ENCODE data around the gene RBM25.
"Not testable (repeated sequence)": the region's sequence is repeated elsewhere in the genome, so short reads cannot be mapped to it uniquely, and the experiment has no call there.

Gene RBM25

GRCh38 chr14:73058224-73058921 lies at the start of gene RBM25:
Gene RBM25 (plus strand): TSS chr14:73058534. CDS start chr14:73071642, 13,108 bp downstream.
- Mint-ChIP-seq H3K9me3 (no peaks in the 10 kb centered on the region), H3K27ac (no peak within 1 kb of the TSS), H3K4me1 (ENCODE audit: low read depth) (peaks cover 49% of the 10 kb centered on the region), H3K4me3 (no peak within 1 kb of the TSS), H3K27me3 (no peaks in the 10 kb centered on the region), H3K36me3 (ENCODE audit: low read depth) (peaks cover 31% of the 10 kb centered on the region)

- peaks cover 29% of the 10 kb centered on the region for H3K4me1 Mint-ChIP-seq (ENCODE audit: low read depth)
- H3K4me3 Mint-ChIP-seq, H3K9me3 Mint-ChIP-seq, H3K27me3 Mint-ChIP-seq, H3K27ac Mint-ChIP-seq: not testable (repeated sequence)
- peaks cover 50% of the 10 kb centered on the region for H3K36me3 Mint-ChIP-seq (ENCODE audit: low read depth)
Observed at GRCh38 chr14:73011189-73011588, 47.1 kb upstream of the RBM25 start.

GRCh38 chr14:73014105-73014504 lies 44.2 kb upstream of the RBM25 start:
- H3K9me3 Mint-ChIP-seq: no peaks in the 10 kb centered on the region
- no peaks in the 10 kb centered on the region for H3K27me3 Mint-ChIP-seq
- no peak overlapping the region for H3K4me3 Mint-ChIP-seq
- peaks cover 29% of the 10 kb centered on the region for H3K4me1 Mint-ChIP-seq (ENCODE audit: low read depth)
- no peak overlapping the region for H3K27ac Mint-ChIP-seq
- peaks cover 42% of the 10 kb centered on the region for H3K36me3 Mint-ChIP-seq (ENCODE audit: low read depth)

GRCh38 chr14:73015552-73015951 lies 42.8 kb upstream of the RBM25 start:
- peaks cover 38% of the 10 kb centered on the region for H3K36me3 Mint-ChIP-seq (ENCODE audit: low read depth)
- not testable (repeated sequence) for H3K9me3 Mint-ChIP-seq, H3K27me3 Mint-ChIP-seq, H3K27ac Mint-ChIP-seq, H3K4me3 Mint-ChIP-seq
- H3K4me1 Mint-ChIP-seq (ENCODE audit: low read depth): peaks cover 29% of the 10 kb centered on the region

GRCh38 chr14:73016011-73016410 lies 42.3 kb upstream of the RBM25 start:
- not testable (repeated sequence) for H3K27me3 Mint-ChIP-seq, H3K4me3 Mint-ChIP-seq, H3K27ac Mint-ChIP-seq, H3K9me3 Mint-ChIP-seq
- H3K36me3 Mint-ChIP-seq (ENCODE audit: low read depth): peaks cover 38% of the 10 kb centered on the region
- H3K4me1 Mint-ChIP-seq (ENCODE audit: low read depth): peaks cover 29% of the 10 kb centered on the region

- Mint-ChIP-seq H3K9me3 (no peaks in the 10 kb centered on the region), H3K4me3 (no peak overlapping the region), H3K27ac (no peak overlapping the region), H3K27me3 (no peaks in the 10 kb centered on the region), H3K36me3 (ENCODE audit: low read depth) (peaks cover 24% of the 10 kb centered on the region), H3K4me1 (ENCODE audit: low read depth) (peaks cover 41% of the 10 kb centered on the region)
Observed at GRCh38 chr14:73022051-73022450, 36.3 kb upstream of the RBM25 start.

GRCh38 chr14:73025544-73025943 lies 32.8 kb upstream of the RBM25 start:
- peak overlapping the region; percentile 90 for H3K4me3 Mint-ChIP-seq
- H3K36me3 Mint-ChIP-seq (ENCODE audit: low read depth): peaks cover 24% of the 10 kb centered on the region
- H3K9me3 Mint-ChIP-seq: no peaks in the 10 kb centered on the region
- peaks cover 50% of the 10 kb centered on the region for H3K4me1 Mint-ChIP-seq (ENCODE audit: low read depth)
- H3K27ac Mint-ChIP-seq: no peak overlapping the region
- no peaks in the 10 kb centered on the region for H3K27me3 Mint-ChIP-seq

- peak overlapping the region; percentile 74 for H3K27ac Mint-ChIP-seq
- H3K9me3 Mint-ChIP-seq: no peaks in the 10 kb centered on the region
- peaks cover 24% of the 10 kb centered on the region for H3K36me3 Mint-ChIP-seq (ENCODE audit: low read depth)
- peaks cover 49% of the 10 kb centered on the region for H3K4me1 Mint-ChIP-seq (ENCODE audit: low read depth)
- peak overlapping the region; percentile 90 for H3K4me3 Mint-ChIP-seq
- no peaks in the 10 kb centered on the region for H3K27me3 Mint-ChIP-seq
Observed at GRCh38 chr14:73026243-73026844, 32.0 kb upstream of the RBM25 start.

- Mint-ChIP-seq H3K27ac (peak within 1 kb of the TSS; percentile 75), H3K9me3 (no peaks in the 10 kb centered on the region), H3K36me3 (ENCODE audit: low read depth) (peaks cover 17% of the 10 kb centered on the region), H3K4me3 (peak within 1 kb of the TSS; percentile 90), H3K27me3 (no peaks in the 10 kb centered on the region), H3K4me1 (ENCODE audit: low read depth) (peaks cover 43% of the 10 kb centered on the region)
Observed at GRCh38 chr14:73026845-73027542, 31.3 kb upstream of the RBM25 start, which contains the start of gene ZFYVE1. Gene ZFYVE1 (minus strand): TSS chr14:73027106. CDS start chr14:73024508, 2,598 bp downstream.

- H3K4me1 Mint-ChIP-seq (ENCODE audit: low read depth): peaks cover 37% of the 10 kb centered on the region
Observed at GRCh38 chr14:73027546-73027945, 30.8 kb upstream of the RBM25 start.

GRCh38 chr14:73027984-73028383 lies 30.4 kb upstream of the RBM25 start:
- Mint-ChIP-seq H3K27ac (peak overlapping the region; percentile 75), H3K27me3 (no peaks in the 10 kb centered on the region), H3K36me3 (ENCODE audit: low read depth) (peaks cover 12% of the 10 kb centered on the region), H3K4me3 (peak overlapping the region; percentile 90), H3K9me3 (no peaks in the 10 kb centered on the region), H3K4me1 (ENCODE audit: low read depth) (peaks cover 34% of the 10 kb centered on the region)

More at GRCh38 chr14:73027546-73027945, 30.8 kb upstream of the RBM25 start:
- peak overlapping the region; percentile 75 for H3K27ac Mint-ChIP-seq
- no peaks in the 10 kb centered on the region for H3K27me3 Mint-ChIP-seq
- H3K9me3 Mint-ChIP-seq: no peaks in the 10 kb centered on the region
- peak overlapping the region; percentile 90 for H3K4me3 Mint-ChIP-seq
- H3K36me3 Mint-ChIP-seq (ENCODE audit: low read depth): peaks cover 15% of the 10 kb centered on the region

- H3K27me3 Mint-ChIP-seq; H3K9me3 Mint-ChIP-seq; H3K27ac Mint-ChIP-seq; H3K4me1 Mint-ChIP-seq (ENCODE audit: low read depth); H3K4me3 Mint-ChIP-seq; H3K36me3 Mint-ChIP-seq (ENCODE audit: low read depth): not testable (repeated sequence)
Observed at GRCh38 chr14:73036706-73037450, 21.5 kb upstream of the RBM25 start.

- H3K27me3 Mint-ChIP-seq: no peaks in the 10 kb centered on the region
Observed at GRCh38 chr14:73047808-73048207, 10.5 kb upstream of the RBM25 start.

GRCh38 chr14:73049428-73049827 lies 8.9 kb upstream of the RBM25 start:
- Mint-ChIP-seq H3K4me3 (no peak overlapping the region), H3K27me3 (no peaks in the 10 kb centered on the region), H3K27ac (no peak overlapping the region), H3K36me3 (ENCODE audit: low read depth) (no peaks in the 10 kb centered on the region), H3K4me1 (ENCODE audit: low read depth) (no peaks in the 10 kb centered on the region), H3K9me3 (no peaks in the 10 kb centered on the region)

More at GRCh38 chr14:73047808-73048207, 10.5 kb upstream of the RBM25 start:
- no peaks in the 10 kb centered on the region for H3K9me3 Mint-ChIP-seq
- no peak overlapping the region for H3K27ac Mint-ChIP-seq
- no peak overlapping the region for H3K4me3 Mint-ChIP-seq
- H3K4me1 Mint-ChIP-seq (ENCODE audit: low read depth): no peaks in the 10 kb centered on the region
- no peaks in the 10 kb centered on the region for H3K36me3 Mint-ChIP-seq (ENCODE audit: low read depth)

GRCh38 chr14:73055251-73055650 lies 3.1 kb upstream of the RBM25 start:
- Mint-ChIP-seq H3K4me3 (no peak overlapping the region), H3K4me1 (ENCODE audit: low read depth) (peaks cover 17% of the 10 kb centered on the region), H3K27ac (no peak overlapping the region)

More at GRCh38 chr14:73055251-73055650, 3.1 kb upstream of the RBM25 start:
- no peaks in the 10 kb centered on the region for H3K27me3 Mint-ChIP-seq
- H3K9me3 Mint-ChIP-seq: no peaks in the 10 kb centered on the region
- peaks cover 9% of the 10 kb centered on the region for H3K36me3 Mint-ChIP-seq (ENCODE audit: low read depth)
